ENCODE results near the gene ZNF106.

Gene ZNF106

GRCh38 chr15:42405863-42406482, 85.0 kb downstream of the ZNF106 start:
- no peak for DNase-seq (ENCODE audit: low read depth, low spot score)

GRCh38 chr15:42404461-42405235, 86.3 kb downstream of the ZNF106 start:
- DNase-seq (ENCODE audit: low read depth, low spot score): no peak

GRCh38 chr15:42403389-42403788, 87.6 kb downstream of the ZNF106 start:
- DNase-seq (ENCODE audit: low read depth, low spot score): no peak

GRCh38 chr15:42402455-42403205, 88.3 kb downstream of the ZNF106 start:
- no peak for DNase-seq (ENCODE audit: low read depth, low spot score)

GRCh38 chr15:42401544-42402454, 89.1 kb downstream of the ZNF106 start:
- DNase-seq (ENCODE audit: low read depth, low spot score): no peak

- DNase-seq (ENCODE audit: low read depth, low spot score): no peak
Measured at GRCh38 chr15:42395838-42396237, 95.1 kb downstream of the ZNF106 start.

GRCh38 chr15:42394106-42394505, 96.8 kb downstream of the ZNF106 start:
- no peak for DNase-seq (ENCODE audit: low read depth, low spot score)

GRCh38 chr15:42392309-42393024, 98.5 kb downstream of the ZNF106 start:
- no peak for DNase-seq (ENCODE audit: low read depth, low spot score)

- no peak for DNase-seq (ENCODE audit: low read depth, low spot score)
Measured at GRCh38 chr15:42387603-42388002, 103.3 kb downstream of the ZNF106 start.

- no peak for DNase-seq (ENCODE audit: low read depth, low spot score)
Measured at GRCh38 chr15:42385980-42386700, 104.8 kb downstream of the ZNF106 start.

- DNase-seq (ENCODE audit: low read depth, low spot score): no peak
Measured at GRCh38 chr15:42385206-42385979, 105.5 kb downstream of the ZNF106 start.

- no peak for DNase-seq (ENCODE audit: low read depth, low spot score)
Measured at GRCh38 chr15:42384597-42384996, 106.3 kb downstream of the ZNF106 start.

GRCh38 chr15:42378011-42378410, 112.9 kb downstream of the ZNF106 start:
- no peak for DNase-seq (ENCODE audit: low read depth, low spot score)

GRCh38 chr15:42375941-42376340, 115.0 kb downstream of the ZNF106 start:
- no peak for DNase-seq (ENCODE audit: low read depth, low spot score)

GRCh38 chr15:42375252-42375651, 115.7 kb downstream of the ZNF106 start:
- no peak for DNase-seq (ENCODE audit: low read depth, low spot score)

- no peak for DNase-seq (ENCODE audit: low read depth, low spot score)
Measured at GRCh38 chr15:42374810-42375209, 116.1 kb downstream of the ZNF106 start.

GRCh38 chr15:42373936-42374335, 117.0 kb downstream of the ZNF106 start:
- no peak for DNase-seq (ENCODE audit: low read depth, low spot score)

GRCh38 chr15:42373274-42373673, 117.7 kb downstream of the ZNF106 start:
- no peak for DNase-seq (ENCODE audit: low read depth, low spot score)

GRCh38 chr15:42371096-42371495, 119.8 kb downstream of the ZNF106 start:
- DNase-seq (ENCODE audit: low read depth, low spot score): no peak

All from brain pericyte (primary cell).